GM19395 (cell line): ENCODE measurements around the gene SIRT3.

Experiments used
- ATAC-seq: cut with Tn5 transposase; IDR thresholded peaks from one replicate; pipeline ENCODE4 v1.9.1; 2021; ENCODE audit warnings: mild to moderate bottlenecking, moderate library complexity; ENCODE audit not compliant: unreplicated experiment

The SIRT3 gene

GRCh38 chr11:217704-218103 is 18.4 kb downstream of the SIRT3 start:
- ATAC-seq = no peak

- ATAC-seq = no peak
Observed at GRCh38 chr11:216081-216974, 19.8 kb downstream of the SIRT3 start.

DNA sequence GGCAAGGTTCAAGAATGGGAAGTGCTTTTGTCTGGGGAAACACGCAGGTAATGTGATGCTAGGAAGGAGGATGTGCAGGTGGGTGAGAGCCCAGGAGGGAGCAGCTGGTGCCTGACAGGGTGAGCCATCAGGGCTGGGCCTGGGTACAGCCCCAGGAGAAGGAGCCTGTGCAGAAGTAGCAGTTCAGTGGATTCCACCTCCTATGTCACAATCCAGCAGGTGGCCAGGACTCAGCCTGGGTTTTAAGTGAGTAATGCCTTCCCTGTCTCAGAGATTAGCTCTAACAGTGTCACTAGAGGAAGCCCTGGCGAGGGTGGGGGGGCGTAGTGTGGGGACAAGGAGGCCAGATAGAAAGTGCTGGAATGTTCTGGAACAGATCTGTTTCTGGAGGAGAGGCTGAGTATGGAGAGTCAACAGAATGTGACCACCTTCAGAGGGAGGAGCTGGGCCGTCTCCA is 20.5 kb downstream of the SIRT3 start:
- no peak for ATAC-seq

DNA sequence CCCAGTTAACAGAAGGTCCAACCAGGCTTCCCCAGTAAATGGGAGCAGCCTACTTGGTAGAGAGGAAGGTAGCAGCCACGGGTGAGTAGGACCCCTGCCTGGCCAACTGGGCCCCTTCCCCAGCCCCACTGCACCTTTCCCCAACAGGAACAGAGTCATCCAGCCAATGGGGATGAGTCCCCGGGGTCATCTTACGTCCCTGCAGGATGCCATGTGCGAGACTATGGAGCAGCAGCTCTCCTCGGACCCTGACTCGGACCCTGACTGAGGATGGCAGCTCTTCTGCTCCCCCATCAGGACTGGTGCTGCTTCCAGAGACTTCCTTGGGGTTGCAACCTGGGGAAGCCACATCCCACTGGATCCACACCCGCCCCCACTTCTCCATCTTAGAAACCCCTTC is 22.1 kb downstream of the SIRT3 start:
- no peak for ATAC-seq

DNA sequence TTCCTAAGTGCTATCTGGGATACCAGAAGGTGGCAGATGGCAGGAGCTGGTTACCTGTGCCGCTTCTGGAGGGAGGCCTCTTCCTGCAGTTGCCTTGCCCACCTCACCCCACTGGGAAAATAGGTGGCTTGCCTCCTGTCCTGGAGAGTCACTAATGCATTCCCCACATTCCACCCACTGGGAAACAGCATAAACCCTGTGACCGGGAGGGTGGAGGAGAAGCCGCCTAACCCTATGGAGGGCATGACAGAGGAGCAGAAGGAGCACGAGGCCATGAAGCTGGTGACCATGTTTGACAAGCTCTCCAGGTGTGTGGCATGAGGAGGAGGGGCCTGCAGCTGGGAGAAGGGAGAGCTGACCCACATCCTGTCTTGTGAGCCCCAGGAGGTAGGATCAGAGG is 23.0 kb downstream of the SIRT3 start:
- ATAC-seq = no peak

DNA sequence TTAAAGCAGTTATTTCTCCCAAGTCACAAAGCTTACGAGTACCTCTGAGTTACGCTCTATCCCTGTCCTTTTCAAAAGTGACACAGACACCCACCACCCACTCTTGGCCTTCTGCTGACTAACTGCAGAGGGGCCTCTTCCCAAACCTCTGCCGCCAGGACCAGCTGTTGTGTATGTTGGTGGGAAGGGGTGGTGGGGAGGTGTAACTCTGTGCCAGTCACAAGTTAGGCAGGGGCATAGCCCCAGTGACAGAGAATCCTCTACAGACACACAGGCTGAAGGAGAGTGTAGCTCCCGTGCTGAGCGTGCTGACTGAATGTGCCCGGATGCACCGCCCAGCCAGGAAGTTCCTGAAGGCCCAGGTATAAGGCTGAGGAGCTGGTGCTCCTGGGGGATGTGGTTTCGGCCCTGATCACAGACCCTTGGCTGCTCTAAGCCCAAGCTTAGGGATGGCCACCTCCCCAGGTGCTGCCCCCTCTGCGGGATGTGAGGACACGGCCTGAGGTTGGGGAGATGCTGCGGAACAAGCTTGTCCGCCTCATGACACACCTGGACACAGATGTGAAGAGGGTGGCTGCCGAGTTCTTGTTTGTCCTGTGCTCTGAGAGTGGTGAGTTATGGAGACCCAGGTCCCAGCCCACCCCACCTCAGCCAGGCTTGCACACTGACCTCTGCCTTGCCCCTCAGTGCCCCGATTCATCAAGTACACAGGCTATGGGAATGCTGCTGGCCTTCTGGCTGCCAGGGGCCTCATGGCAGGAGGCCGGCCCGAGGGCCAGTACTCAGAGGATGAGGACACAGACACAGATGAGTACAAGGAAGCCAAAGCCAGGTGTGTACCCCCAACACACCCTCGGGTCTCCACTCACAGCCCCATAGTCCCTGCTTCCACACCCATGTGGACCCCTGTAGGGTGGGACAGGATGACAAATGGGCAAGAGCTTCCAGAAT is 23.7 kb downstream of the SIRT3 start:
- ATAC-seq = no peak

- no peak for ATAC-seq
Observed at GRCh38 chr11:211741-212140, 24.4 kb downstream of the SIRT3 start.

GRCh38 chr11:211295-211694 is 24.8 kb downstream of the SIRT3 start:
- no peak for ATAC-seq

GRCh38 chr11:210803-211180 is 25.4 kb downstream of the SIRT3 start:
- no peak for ATAC-seq

DNA sequence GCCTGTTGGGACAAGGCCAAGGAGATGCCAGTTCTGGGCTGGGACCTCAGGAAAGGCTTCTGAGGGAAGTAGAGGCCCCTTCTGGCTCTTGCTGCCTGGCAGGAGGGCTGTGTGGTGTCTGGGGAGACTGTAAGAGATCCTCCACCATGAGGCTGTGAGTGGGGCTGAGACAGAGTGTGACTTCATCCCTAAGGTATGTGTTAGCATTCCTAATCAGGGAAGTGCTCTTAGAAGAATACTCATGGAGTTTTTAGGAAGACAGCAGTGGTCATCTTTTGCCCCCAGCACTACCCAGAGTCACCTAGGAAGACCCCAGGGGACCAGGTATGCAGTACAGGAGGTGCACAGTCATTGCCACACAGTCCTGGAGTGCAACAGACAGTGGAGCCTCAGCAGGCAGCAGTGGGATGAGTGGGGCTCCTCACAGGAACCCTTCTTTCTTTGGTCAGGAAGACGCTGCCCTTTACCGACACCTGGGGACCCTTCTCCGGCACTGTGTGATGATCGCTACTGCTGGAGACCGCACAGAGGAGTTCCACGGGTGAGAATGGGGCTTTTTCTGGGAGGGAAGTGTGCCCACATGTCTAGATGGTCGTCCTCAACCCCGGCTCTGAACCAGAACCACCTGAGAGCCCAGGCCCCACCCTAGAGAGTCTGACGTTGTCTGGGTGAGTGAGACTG is 25.9 kb downstream of the SIRT3 start:
- no peak for ATAC-seq

- no peak for ATAC-seq
Observed at GRCh38 chr11:209275-210121, 26.6 kb downstream of the SIRT3 start.

DNA sequence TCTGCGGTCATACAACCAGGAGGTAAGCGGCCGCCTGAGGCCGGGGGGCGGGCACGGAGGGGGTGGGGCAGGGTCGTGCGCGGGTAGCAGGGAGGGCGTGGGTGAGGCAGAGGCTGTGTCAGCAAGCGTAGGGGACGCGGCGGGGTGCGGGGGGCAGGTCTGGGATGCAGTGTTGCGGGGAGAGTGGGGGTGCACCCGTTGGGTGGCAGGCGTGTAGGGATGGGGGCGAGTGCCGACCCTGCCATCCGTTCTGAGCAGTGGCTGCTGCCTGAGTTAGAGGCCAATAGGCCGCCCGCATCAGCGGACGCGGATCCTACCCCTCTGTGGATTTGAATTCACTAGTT is 27.3 kb downstream of the SIRT3 start:
- ATAC-seq = no peak

GRCh38 chr11:208181-208916 is 27.8 kb downstream of the SIRT3 start:
- ATAC-seq = no peak

DNA sequence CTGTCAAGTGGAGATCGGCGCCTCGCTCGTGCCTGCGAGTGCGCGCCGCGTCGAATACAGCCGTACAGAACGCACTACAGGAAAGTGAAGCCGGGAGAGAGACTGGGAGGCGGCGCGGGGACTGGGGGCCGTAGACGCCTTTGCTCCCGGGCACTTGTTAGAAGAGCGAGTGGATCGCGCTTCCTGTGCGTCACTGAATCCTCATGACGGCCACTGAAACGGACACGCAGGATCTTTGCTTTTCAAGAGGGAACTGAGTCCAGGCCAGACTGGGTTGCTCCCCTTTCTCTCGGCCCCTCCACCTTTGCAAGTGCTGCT is 28.3 kb downstream of the SIRT3 start:
- no peak for ATAC-seq

GRCh38 chr11:207208-207862 is 28.8 kb downstream of the SIRT3 start, which contains the start of the genes BET1L and RIC8A:
Gene BET1L, minus strand, starts transcription at chr11:207399. Its CDS starts 78 bp downstream, at chr11:207321.
Gene RIC8A, plus strand, starts transcription at chr11:207708. Its CDS starts 1,147 bp downstream, at chr11:208855.
- ATAC-seq = peak; percentile 76

DNA sequence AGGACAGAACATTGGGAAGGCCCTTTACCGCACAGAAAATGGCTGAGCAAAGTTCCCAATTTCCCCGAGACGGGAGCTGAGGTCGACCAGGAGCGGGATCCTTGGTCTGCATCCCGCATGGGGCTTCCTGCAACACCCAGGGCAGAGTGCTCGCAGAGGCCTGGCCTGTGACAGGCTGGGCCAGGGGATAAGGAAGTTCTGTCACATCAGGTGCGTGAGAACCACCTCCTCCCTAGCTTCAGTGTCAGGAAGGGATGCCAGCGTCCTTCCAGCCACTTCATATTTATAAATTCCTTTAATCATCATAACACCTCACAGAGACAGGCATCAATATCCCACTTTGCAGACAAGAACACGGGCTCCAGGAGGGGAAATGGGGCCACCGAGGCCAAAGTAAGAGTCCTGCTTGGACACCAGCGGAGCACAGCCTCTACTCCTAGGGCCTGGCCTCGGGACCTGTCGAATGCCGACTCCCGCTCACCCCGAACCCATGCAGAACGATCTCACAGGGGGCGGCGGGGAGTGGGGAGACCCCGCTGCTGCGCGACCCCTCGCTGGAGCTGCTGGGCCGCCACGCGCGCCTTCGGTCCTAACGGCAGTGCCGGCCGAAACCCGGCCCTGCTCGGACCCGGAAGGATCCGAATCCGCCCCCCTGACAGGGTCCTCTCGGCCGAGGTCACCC is 29.5 kb downstream of the SIRT3 start:
- peak; percentile 42 for ATAC-seq

- ATAC-seq = no peak
Observed at GRCh38 chr11:206002-206384, 30.1 kb downstream of the SIRT3 start.

DNA sequence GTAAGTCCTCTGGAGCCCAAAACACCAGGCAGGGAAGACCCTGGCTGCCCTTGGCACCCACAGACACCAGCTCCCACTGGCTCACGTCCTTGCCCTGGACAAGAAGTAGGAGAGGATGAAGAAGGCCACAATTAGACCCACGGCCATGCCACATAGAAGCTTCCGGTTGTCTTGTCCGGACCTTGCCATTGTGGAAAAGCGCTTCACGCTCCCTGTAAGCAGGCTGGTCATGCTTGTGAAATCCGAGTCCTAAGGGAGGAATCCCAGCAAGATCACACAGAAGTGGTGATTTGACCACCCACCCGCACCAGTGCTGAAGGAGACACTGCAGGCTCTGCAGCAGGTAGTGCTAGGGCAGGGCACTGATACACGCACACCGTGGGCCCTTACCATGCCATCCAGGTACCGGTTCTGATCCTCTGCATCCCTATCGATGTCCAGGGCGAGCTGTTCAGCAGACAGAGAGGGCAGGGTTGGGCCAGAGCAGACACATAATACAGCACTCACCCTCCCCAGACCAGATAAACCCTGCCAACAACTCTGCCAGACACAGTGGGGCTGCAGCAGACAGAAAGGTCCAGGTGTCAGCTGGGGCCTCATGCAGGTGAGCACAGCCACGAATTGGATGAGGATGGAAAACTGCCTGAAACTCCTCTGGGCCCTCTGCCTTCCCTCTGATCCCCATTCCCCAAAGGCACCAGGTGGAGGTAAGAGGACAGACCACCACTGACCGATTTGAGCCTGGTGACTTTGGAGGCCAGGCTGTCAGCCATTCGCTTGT is 30.7 kb downstream of the SIRT3 start:
- ATAC-seq = no peak
